CD4-positive, CD25-positive, alpha-beta regulatory T cell (primary cell): ENCODE measurements around the gene CCL3. TPM values are rescaled to one million over a fixed set of nuclear protein-coding genes. Genes with fewer than 3 reads are reported as not detected.
"Not testable (repeated sequence)": the region's sequence is repeated elsewhere in the genome, so short reads cannot be mapped to it uniquely, and the experiment has no call there.

ENCODE experiments used
- ATAC-seq, 2 donors: fragments of 150-1000 bp; cut with Tn5 transposase; one replicate each; pipeline ENCODE4 v1.10.0; 2021; ENCODE audit warnings: low read depth in 2 of 2, moderate number of reproducible peaks in 2 of 2, moderate library complexity in 1 of 2
- DNase-seq, 3 donors: peaks; one replicate each; pipeline versions ENCODE4 v3.0.0 to v3.0.0-alpha.2; 2012 to 2022; ENCODE audit warnings: mixed read lengths in 1 of 3
- H3K27ac ChIP-seq: one replicate; pipeline ENCODE4 v1.7.0; 2013; ENCODE audit warnings: mild to moderate bottlenecking, low read length; ENCODE audit not compliant: insufficient read depth, poor library complexity, severe bottlenecking
- H3K27me3 ChIP-seq: one replicate; pipeline ENCODE4 v1.7.0; 2013; ENCODE audit warnings: low read length; ENCODE audit not compliant: control insufficient read depth, insufficient read depth
- H3K36me3 ChIP-seq: one replicate; pipeline ENCODE4 v1.7.0; 2013; ENCODE audit warnings: mild to moderate bottlenecking, low read length, moderate library complexity; ENCODE audit not compliant: control insufficient read depth, insufficient read depth
- H3K4me1 ChIP-seq: 2 replicates; pipeline ENCODE4 v1.7.0; 2013; ENCODE audit warnings: mild to moderate bottlenecking, low read length; ENCODE audit not compliant: insufficient read depth, control insufficient read depth, poor library complexity, severe bottlenecking
- H3K4me3 ChIP-seq: one replicate; pipeline ENCODE4 v1.7.0; 2013; ENCODE audit warnings: low read depth, mild to moderate bottlenecking, low read length, moderate library complexity
- H3K9me3 ChIP-seq, 2 experiments: 1 replicate in 1 of 2; 2 replicates in 1 of 2; pipeline ENCODE4 v1.7.0; 2013; ENCODE audit warnings: low read length in 2 of 2, mild to moderate bottlenecking in 1 of 2, moderate library complexity in 1 of 2; ENCODE audit not compliant: control insufficient read depth in 2 of 2
- H3K27ac Mint-ChIP-seq, 3 donors: one replicate each; pipeline ENCODE4 v1.8.0; 2020 to 2022; ENCODE audit warnings: mild to moderate bottlenecking in 3 of 3, mixed read lengths in 3 of 3, moderate library complexity in 2 of 3
- H3K27me3 Mint-ChIP-seq: one replicate; pipeline ENCODE4 v1.8.0; 2022; ENCODE audit warnings: mild to moderate bottlenecking, mixed read lengths
- H3K36me3 Mint-ChIP-seq: one replicate; pipeline ENCODE4 v1.8.0; 2020; ENCODE audit warnings: mixed read lengths
- H3K4me1 Mint-ChIP-seq, 4 donors: one replicate each; pipeline ENCODE4 v1.8.0; 2020 to 2022; ENCODE audit warnings: mixed read lengths in 4 of 4, mild to moderate bottlenecking in 1 of 4
- H3K4me3 Mint-ChIP-seq, 4 donors: one replicate each; pipeline ENCODE4 v1.8.0; 2020 to 2022; ENCODE audit warnings: mild to moderate bottlenecking in 4 of 4, mixed read lengths in 4 of 4, moderate library complexity in 3 of 4
- H3K9me3 Mint-ChIP-seq, 7 donors: one replicate each; pipeline ENCODE4 v1.8.0; 2020 to 2022; ENCODE audit warnings: mixed read lengths in 7 of 7, mild to moderate bottlenecking in 3 of 7, moderate library complexity in 2 of 7
- polyA plus RNA-seq, 4 donors: library from polyadenylated mRNA; unstranded; fragments of 300-500 nt; fragmentation: Illumina TruSeq; gene quantifications; one replicate each; pipeline ENCODE4 v1.2.3, GENCODE V29; 2021
- total RNA-seq: library from RNA; stranded (reverse); gene quantifications from one replicate; pipeline ENCODE4 v1.2.3, GENCODE V29; 2022

The CCL3 gene
- total and polyA plus RNA-seq, 5 donors from 2014 or later = 0.45 TPM; not detected in 4

DNA sequence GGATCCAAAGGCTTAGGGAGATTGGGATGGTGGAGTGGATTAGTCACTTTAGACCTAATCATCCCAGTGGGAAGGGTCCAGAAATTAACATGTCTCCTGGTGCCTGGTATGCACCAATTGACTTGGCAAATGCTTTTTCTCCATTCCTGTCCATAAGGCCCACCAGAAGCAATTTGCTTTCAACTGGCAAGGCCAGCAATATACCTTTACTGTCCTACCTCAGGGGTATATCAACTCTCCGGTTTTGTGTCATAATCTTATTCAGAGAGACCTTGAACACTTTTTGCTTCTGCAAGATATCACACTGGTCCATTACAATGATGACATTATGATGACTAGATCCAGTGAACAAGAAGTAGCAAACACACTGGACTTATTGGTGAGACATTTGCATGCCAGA is 23.2 kb upstream of the CCL3 start:
- not testable (repeated sequence) for H3K36me3 ChIP-seq, DNase-seq, H3K4me3 ChIP-seq, H3K36me3 Mint-ChIP-seq, ATAC-seq, H3K27me3 ChIP-seq, H3K27ac ChIP-seq, H3K4me1 Mint-ChIP-seq, H3K4me1 ChIP-seq, H3K27ac Mint-ChIP-seq, H3K9me3 Mint-ChIP-seq, H3K9me3 ChIP-seq, H3K4me3 Mint-ChIP-seq
- peaks cover 11% of the 10 kb centered on the region for H3K27me3 Mint-ChIP-seq

- Mint-ChIP-seq H3K9me3 (peaks cover 0 to 2% (median 0%) of the 10 kb centered on the region in 7 donors), H3K27me3 (peaks cover 11% of the 10 kb centered on the region), H3K4me1 (no peaks in the 10 kb centered on the region), H3K27ac (no peak overlapping the region), H3K36me3 (no peaks in the 10 kb centered on the region), H3K4me3 (no peak overlapping the region)
- Histone ChIP-seq H3K27me3 (peaks cover 3% of the 10 kb centered on the region), H3K36me3 (no peaks in the 10 kb centered on the region), H3K4me1 (no peaks in the 10 kb centered on the region), H3K9me3 (no peaks in the 10 kb centered on the region), H3K4me3 (no peak overlapping the region), H3K27ac (no peak overlapping the region)
- no peak for ATAC-seq
- DNase-seq = no peak
These were observed 22.6 kb upstream of the CCL3 start for GRCh38 chr17:36112572-36112971.

DNA sequence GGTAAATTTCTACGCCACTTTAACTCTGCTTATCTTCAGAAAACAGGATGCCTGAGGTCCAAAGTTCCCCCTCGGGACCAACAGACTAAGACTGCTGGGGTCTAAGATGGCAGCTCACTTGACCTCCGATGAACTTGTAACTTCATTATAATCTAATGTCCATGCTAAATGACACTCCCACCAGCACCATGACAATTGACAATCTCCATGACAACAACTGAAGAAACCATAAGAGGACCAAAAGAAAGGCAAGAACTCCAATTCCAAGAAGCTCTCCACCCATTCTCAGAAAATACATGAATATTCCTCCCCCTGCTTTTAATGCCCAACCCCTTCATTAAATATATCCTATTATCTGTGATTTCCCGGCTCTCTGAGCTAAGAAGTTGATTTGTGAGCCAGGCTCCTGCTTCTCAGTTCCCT is 21.1 kb upstream of the CCL3 start:
- Histone ChIP-seq H3K9me3 (no peaks in the 10 kb centered on the region), H3K4me1 (no peaks in the 10 kb centered on the region), H3K36me3 (no peaks in the 10 kb centered on the region), H3K27ac (no peak overlapping the region), H3K4me3 (no peak overlapping the region), H3K27me3 (peaks cover 3% of the 10 kb centered on the region)
- Mint-ChIP-seq H3K27me3 (peaks cover 20% of the 10 kb centered on the region), H3K4me3 (no peak overlapping the region), H3K36me3 (no peaks in the 10 kb centered on the region), H3K4me1 (no peaks in the 10 kb centered on the region), H3K27ac (peak overlapping the region in 1 of 3 donors; percentile 2), H3K9me3 (peaks cover 0 to 2% (median 0%) of the 10 kb centered on the region in 7 donors)
- ATAC-seq (no peak), DNase-seq (no peak)

DNA sequence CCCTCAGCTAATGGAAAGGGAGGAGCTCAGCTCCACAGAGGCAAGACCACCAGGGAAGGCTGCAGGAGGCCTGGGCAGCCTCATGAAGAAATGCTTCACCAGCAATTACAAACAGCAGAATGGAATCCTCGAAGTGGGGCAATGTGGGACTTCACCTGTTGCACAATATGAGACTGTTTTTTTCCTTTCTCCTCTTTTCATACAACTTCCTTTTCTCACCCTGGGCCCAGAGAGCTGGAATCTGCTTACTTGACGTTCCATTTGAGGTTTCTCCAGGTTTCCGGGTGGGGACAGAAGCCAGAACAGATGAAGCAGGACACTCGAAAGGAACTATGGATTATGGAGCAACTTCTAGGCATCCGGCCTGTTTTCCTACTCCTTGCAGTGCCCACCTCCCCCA is 18.3 kb upstream of the CCL3 start:
- not testable (repeated sequence) for DNase-seq, H3K27ac ChIP-seq, H3K4me3 Mint-ChIP-seq, H3K4me3 ChIP-seq, H3K4me1 ChIP-seq, H3K36me3 ChIP-seq, ATAC-seq, H3K9me3 ChIP-seq, H3K36me3 Mint-ChIP-seq, H3K27me3 ChIP-seq, H3K9me3 Mint-ChIP-seq, H3K4me1 Mint-ChIP-seq, H3K27ac Mint-ChIP-seq
- H3K27me3 Mint-ChIP-seq = peaks cover 32% of the 10 kb centered on the region

DNA sequence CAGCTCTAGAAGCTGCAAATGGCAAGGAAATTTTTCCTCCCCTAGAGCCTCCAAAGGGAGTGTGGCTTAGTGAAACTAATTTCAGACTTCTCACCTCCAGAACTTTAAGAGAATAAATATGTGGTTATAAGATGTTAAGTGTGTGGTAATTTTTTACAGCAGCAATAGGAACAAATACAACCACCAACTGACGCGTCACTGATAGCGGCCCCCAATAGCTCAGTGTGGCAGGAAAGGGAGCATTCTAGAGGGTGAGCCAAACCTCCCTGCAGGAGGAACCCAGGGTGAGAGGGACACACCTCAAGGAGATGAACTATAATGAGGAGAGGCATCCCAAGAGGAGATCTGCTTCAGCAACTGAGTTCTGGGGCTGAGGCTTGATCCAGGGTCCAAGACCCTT is 17.7 kb upstream of the CCL3 start:
- no peaks in the 10 kb centered on the region for H3K36me3 ChIP-seq
- Mint-ChIP-seq H3K36me3 (no peaks in the 10 kb centered on the region), H3K27me3 (peaks cover 35% of the 10 kb centered on the region), H3K4me3 (no peak overlapping the region), H3K4me1 (no peaks in the 10 kb centered on the region), H3K9me3 (no peaks in the 10 kb centered on the region), H3K27ac (no peak overlapping the region)
- no peaks in the 10 kb centered on the region for H3K4me1 ChIP-seq
- no peak overlapping the region for H3K27ac ChIP-seq
- no peaks in the 10 kb centered on the region for H3K9me3 ChIP-seq
- ATAC-seq (no peak), DNase-seq (no peak)
- H3K27me3 ChIP-seq = peaks cover 3% of the 10 kb centered on the region
- H3K4me3 ChIP-seq = no peak overlapping the region

- Histone ChIP-seq H3K9me3 (no peaks in the 10 kb centered on the region), H3K36me3 (no peaks in the 10 kb centered on the region), H3K4me3 (no peak overlapping the region), H3K27me3 (peaks cover 3% of the 10 kb centered on the region), H3K4me1 (no peaks in the 10 kb centered on the region), H3K27ac (no peak overlapping the region)
- no peaks in the 10 kb centered on the region for H3K4me1 Mint-ChIP-seq
- H3K27me3 Mint-ChIP-seq = peaks cover 37% of the 10 kb centered on the region
- no peaks in the 10 kb centered on the region for H3K9me3 Mint-ChIP-seq
- no peak overlapping the region for H3K4me3 Mint-ChIP-seq
- no peak for DNase-seq
- H3K36me3 Mint-ChIP-seq = no peaks in the 10 kb centered on the region
- H3K27ac Mint-ChIP-seq = no peak overlapping the region
- no peak for ATAC-seq
These were observed 16.5 kb upstream of the CCL3 start for GRCh38 chr17:36106493-36106835.

- H3K27ac ChIP-seq = no peak overlapping the region
- Mint-ChIP-seq H3K4me1 (no peaks in the 10 kb centered on the region), H3K4me3 (no peak overlapping the region), H3K36me3 (no peaks in the 10 kb centered on the region), H3K27me3 (peaks cover 37% of the 10 kb centered on the region), H3K9me3 (no peaks in the 10 kb centered on the region), H3K27ac (no peak overlapping the region)
- H3K4me1 ChIP-seq = no peaks in the 10 kb centered on the region
- no peak for ATAC-seq
- DNase-seq = no peak
- peaks cover 3% of the 10 kb centered on the region for H3K27me3 ChIP-seq
- H3K36me3 ChIP-seq = no peaks in the 10 kb centered on the region
- H3K9me3 ChIP-seq = no peaks in the 10 kb centered on the region
- H3K4me3 ChIP-seq = no peak overlapping the region
These were observed 16.0 kb upstream of the CCL3 start for GRCh38 chr17:36105781-36106492.

- H3K4me3 Mint-ChIP-seq = peak overlapping the region in 1 of 4 donors; percentile 86
- DNase-seq (no peak), ATAC-seq (no peak)
These were observed 14.8 kb upstream of the CCL3 start for GRCh38 chr17:36104701-36105181.

More at GRCh38 chr17:36104701-36105181, 14.8 kb upstream of the CCL3 start:
- Histone ChIP-seq H3K36me3 (no peaks in the 10 kb centered on the region), H3K4me3 (no peak overlapping the region), H3K9me3 (no peaks in the 10 kb centered on the region), H3K4me1 (no peaks in the 10 kb centered on the region), H3K27ac (no peak overlapping the region), H3K27me3 (peaks cover 3% of the 10 kb centered on the region)
- H3K9me3 Mint-ChIP-seq = no peaks in the 10 kb centered on the region
- H3K27ac Mint-ChIP-seq = peak overlapping the region in 1 of 3 donors; percentile 26
- H3K27me3 Mint-ChIP-seq = peaks cover 40% of the 10 kb centered on the region
- no peaks in the 10 kb centered on the region for H3K36me3 Mint-ChIP-seq
- H3K4me1 Mint-ChIP-seq = no peaks in the 10 kb centered on the region
